ENCODE results near the gene ITPKC. TPM values are rescaled to one million over a fixed set of nuclear protein-coding genes. Genes with fewer than 3 reads are reported as not detected.

The ITPKC gene
- total RNA-seq, 2 experiments from 2014 or later: 4.8 to 5.2 TPM

DNA sequence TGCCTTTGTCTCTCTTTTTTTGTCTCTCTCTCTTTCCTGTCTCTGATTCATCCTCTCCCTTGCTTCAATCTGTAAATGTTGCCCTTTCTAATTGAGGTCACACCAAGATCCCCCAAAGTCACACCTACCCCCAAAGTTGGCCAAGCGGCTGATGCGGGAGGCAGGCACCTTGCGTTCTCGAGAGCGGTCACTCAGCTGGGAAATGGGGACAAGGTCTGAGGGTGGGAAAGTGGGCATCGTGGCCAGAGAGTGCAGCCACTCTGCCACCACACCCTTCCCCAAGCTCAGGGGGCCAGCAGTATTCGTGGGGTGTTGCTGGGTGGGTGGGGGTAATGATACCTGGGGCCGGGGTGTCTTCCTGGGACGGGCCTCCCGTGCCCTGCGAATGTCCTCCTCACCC, 3.0 kb upstream of the ITPKC start:
- peak overlapping the region; percentile 96 for H3K27ac Mint-ChIP-seq

DNA sequence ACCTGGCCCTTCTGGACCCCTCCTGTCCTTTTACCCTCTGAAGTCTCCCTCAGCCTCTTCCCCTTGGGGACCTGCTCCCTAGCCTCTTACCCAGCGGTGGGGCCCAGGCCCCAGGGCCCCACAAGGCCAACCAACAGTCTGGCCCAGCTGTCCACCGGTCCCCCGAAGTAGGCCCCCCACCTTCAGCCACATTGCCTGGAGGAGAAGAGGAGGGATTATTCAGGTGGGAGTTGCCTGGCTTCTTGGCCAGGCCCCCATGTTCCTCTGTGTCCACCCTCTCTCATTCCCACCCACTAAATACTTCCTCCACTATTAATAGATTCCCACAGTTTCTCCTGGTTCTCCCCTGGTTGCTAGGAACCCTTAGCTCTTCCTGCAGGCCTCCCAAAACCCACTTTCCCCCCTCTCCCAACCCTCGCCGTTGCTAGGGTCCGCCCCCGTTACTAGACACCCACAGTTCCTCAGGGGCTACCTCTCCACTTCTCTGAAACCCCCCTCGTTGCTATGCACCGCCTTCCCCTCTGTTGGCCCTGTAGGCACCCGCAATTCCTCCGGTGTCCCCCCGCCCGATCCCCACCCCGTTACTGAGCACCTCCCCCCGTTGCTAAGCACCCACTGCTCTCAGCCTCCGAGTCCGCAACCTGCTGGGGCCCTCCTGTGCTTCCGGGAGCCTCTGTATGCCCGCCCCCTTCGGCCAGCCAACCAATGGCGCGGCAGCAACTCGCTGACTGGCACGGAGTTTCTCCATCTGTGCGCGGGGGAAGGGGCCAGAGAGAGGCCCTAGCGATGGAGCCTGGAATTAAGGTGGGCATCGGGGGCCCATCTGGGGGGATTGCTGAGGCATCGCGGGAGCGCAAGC, 2.2 kb upstream of the ITPKC start:
- DNase-seq (peak; percentile 96), ATAC-seq (peak; percentile 68)
- H3K4me1 Mint-ChIP-seq (ENCODE audit: low read depth): peaks cover 38% of the 10 kb centered on the region
- H3K27ac Mint-ChIP-seq: peak overlapping the region; percentile 96
- no peaks in the 10 kb centered on the region for H3K27me3 Mint-ChIP-seq
- peaks cover 12% of the 10 kb centered on the region for H3K36me3 Mint-ChIP-seq (ENCODE audit: low read depth)
- intact Hi-C loops (cut with micrococcal nuclease): loop anchor here (5.0 kb wide), 2 partner anchors 38 to 52 kb away; partner anchors contain the start of genes ACTMAP and SNRPA
- H3K4me3 Mint-ChIP-seq: peak overlapping the region; percentile 94
- H3K9me3 Mint-ChIP-seq: no peaks in the 10 kb centered on the region
- POLR2A ChIA-PET: interaction anchor here (0.6 to 1.6 kb wide), 2 partner anchors 24 to 91 kb away, joined by 3 to 5 read pairs; partner anchors contain the start of gene NUMBL
- TF ChIP-seq, protein P1, sequence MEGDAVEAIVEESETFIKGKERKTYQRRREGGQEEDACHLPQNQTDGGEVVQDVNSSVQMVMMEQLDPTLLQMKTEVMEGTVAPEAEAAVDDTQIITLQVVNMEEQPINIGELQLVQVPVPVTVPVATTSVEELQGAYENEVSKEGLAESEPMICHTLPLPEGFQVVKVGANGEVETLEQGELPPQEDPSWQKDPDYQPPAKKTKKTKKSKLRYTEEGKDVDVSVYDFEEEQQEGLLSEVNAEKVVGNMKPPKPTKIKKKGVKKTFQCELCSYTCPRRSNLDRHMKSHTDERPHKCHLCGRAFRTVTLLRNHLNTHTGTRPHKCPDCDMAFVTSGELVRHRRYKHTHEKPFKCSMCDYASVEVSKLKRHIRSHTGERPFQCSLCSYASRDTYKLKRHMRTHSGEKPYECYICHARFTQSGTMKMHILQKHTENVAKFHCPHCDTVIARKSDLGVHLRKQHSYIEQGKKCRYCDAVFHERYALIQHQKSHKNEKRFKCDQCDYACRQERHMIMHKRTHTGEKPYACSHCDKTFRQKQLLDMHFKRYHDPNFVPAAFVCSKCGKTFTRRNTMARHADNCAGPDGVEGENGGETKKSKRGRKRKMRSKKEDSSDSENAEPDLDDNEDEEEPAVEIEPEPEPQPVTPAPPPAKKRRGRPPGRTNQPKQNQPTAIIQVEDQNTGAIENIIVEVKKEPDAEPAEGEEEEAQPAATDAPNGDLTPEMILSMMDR (IDR thresholded peaks at IDR 0.05): no peak
- CTCF ChIA-PET: no interaction called here

More for the DNA sequence above, 3.0 kb upstream of the ITPKC start:
- no peak for ATAC-seq
- TF ChIP-seq, protein P1 (IDR thresholded peaks at IDR 0.05): no peak
- H3K36me3 Mint-ChIP-seq (ENCODE audit: low read depth): peaks cover 14% of the 10 kb centered on the region
- H3K27me3 Mint-ChIP-seq: no peaks in the 10 kb centered on the region
- CTCF ChIA-PET: no interaction called here
- no peaks in the 10 kb centered on the region for H3K9me3 Mint-ChIP-seq
- POLR2A ChIA-PET: interaction anchor here (0.6 to 1.6 kb wide), 3 partner anchors 15 to 91 kb away, joined by 3 to 5 read pairs (median 3); partner anchors contain the start of gene NUMBL
- H3K4me3 Mint-ChIP-seq: peak overlapping the region; percentile 94
- intact Hi-C loops (cut with micrococcal nuclease): no loop called here
- peaks cover 34% of the 10 kb centered on the region for H3K4me1 Mint-ChIP-seq (ENCODE audit: low read depth)
- no peak for DNase-seq

DNA sequence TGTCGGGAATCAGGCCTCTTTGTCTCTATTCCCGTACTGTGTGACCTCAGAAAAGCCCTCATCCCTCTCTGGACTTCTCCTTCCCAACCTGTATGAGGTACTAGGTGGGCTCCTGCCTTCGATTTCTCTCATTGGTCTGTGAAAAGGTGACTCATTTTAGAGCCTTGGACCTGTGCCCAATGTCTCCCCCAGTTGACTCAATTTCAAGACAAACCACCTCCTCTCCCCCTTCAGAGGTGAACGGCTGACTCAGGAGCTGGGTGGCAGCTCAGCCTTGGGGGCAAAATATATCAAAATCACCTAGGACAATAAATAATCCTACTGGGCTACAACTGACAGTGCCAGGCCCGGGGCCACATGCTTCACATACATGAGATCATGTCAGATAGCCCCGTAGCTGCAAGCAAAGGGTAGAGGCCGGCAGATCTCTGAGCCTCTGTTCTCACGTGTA, 856 bp upstream of the ITPKC start:
- TF ChIP-seq, protein P1 (IDR thresholded peaks at IDR 0.05): no peak
- peaks cover 10% of the 10 kb centered on the region for H3K36me3 Mint-ChIP-seq (ENCODE audit: low read depth)
- H3K27ac Mint-ChIP-seq: peak overlapping the region; percentile 96
- ChIA-PET CTCF (interaction anchor here (0.6 to 1.7 kb wide), 8 partner anchors 53 to 132 kb away, joined by 3 to 6 read pairs (median 4); partner anchors contain the start of gene EGLN2), POLR2A (interaction anchor here (0.7 to 1.8 kb wide), 6 partner anchors 12 to 62 kb away, joined by 3 to 9 read pairs (median 4); partner anchors contain the start of genes ACTMAP, NUMBL and RAB4B)
- peaks cover 49% of the 10 kb centered on the region for H3K4me1 Mint-ChIP-seq (ENCODE audit: low read depth)
- no peaks in the 10 kb centered on the region for H3K27me3 Mint-ChIP-seq
- intact Hi-C loops (cut with micrococcal nuclease): loop anchor here (5.0 kb wide), 2 partner anchors 36 to 54 kb away; partner anchors contain the start of genes ACTMAP and SNRPA
- DNase-seq (peak; percentile 93), ATAC-seq (peak; percentile 37)
- no peaks in the 10 kb centered on the region for H3K9me3 Mint-ChIP-seq
- peak overlapping the region; percentile 94 for H3K4me3 Mint-ChIP-seq

DNA sequence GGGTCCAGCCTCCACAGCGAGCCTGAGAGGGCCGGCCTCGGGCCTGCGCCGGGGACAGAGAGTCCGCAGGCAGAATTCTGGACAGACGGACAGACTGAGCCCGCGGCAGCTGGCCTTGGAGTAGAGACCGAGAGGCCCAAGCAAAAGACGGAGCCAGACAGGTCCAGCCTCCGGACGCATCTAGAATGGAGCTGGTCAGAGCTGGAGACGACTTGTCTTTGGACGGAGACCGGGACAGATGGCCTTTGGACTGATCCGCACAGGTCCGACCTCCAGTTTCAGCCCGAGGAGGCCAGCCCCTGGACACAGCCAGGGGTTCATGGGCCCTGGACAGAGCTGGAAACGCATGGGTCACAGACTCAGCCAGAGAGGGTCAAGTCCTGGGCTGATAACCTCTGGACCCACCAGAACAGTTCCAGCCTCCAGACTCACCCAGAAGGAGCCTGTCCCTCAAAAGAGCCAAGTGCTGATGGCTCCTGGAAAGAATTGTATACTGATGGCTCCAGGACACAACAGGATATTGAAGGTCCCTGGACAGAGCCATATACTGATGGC, 490 bp downstream of the ITPKC start:
- ATAC-seq (no peak), DNase-seq (no peak)
- no peaks in the 10 kb centered on the region for H3K9me3 Mint-ChIP-seq
- H3K27me3 Mint-ChIP-seq: no peaks in the 10 kb centered on the region
- H3K27ac Mint-ChIP-seq: peak overlapping the region; percentile 64
- intact Hi-C loops (cut with micrococcal nuclease): loop anchor here (5.0 kb wide), 2 partner anchors 35 to 55 kb away; partner anchors contain the start of genes ACTMAP and SNRPA
- H3K4me3 Mint-ChIP-seq: peak overlapping the region; percentile 82
- peaks cover 8% of the 10 kb centered on the region for H3K36me3 Mint-ChIP-seq (ENCODE audit: low read depth)
- POLR2A ChIA-PET: interaction anchor here (0.7 to 1.8 kb wide), 7 partner anchors 10 to 61 kb away, joined by 3 to 14 read pairs (median 6); partner anchors contain the start of genes ACTMAP, NUMBL, RAB4B and SNRPA
- H3K4me1 Mint-ChIP-seq (ENCODE audit: low read depth): peaks cover 54% of the 10 kb centered on the region
- TF ChIP-seq, protein P1 (IDR thresholded peaks at IDR 0.05): no peak
- CTCF ChIA-PET: interaction anchor here (1.0 to 1.7 kb wide), 4 partner anchors 14 to 90 kb away, joined by 3 to 6 read pairs (median 5); partner anchors contain the start of gene EGLN2
